WTC11 (cell line): ENCODE results near the gene FBXL16. TPM values are rescaled to one million over a fixed set of nuclear protein-coding genes. Genes with fewer than 3 reads are reported as not detected.

ENCODE experiments used
- ATAC-seq: fragments of 200-7000 bp; cut with Tn5 transposase; 2 replicates; pipeline ENCODE4 v1.10.0; 2021; ENCODE audit warnings: mild to moderate bottlenecking, moderate library complexity
- CTCF ChIA-PET: fragments of 300-600 bp; sonication (Branson Sonifier 250); formaldehyde crosslinking; loops from one replicate; lab custom pipeline; 2021; ENCODE audit warnings: antibody characterized with exemption; lab: Charles Lee
- POLR2A ChIA-PET: fragments of 350-600 bp; sonication (Branson Sonifier 250); formaldehyde crosslinking; loops from one replicate; lab custom pipeline; 2021; ENCODE audit warnings: antibody characterized with exemption; lab: Charles Lee
- DNase-seq: peaks from one replicate; pipeline ENCODE4 v3.0.0; 2021; ENCODE audit warnings: low spot score
- H3K27ac Mint-ChIP-seq: 2 replicates; pipeline ENCODE4 v1.8.0; 2021; ENCODE audit warnings: mixed read lengths
- H3K27me3 Mint-ChIP-seq: 2 replicates; pipeline ENCODE4 v1.8.0; 2021; ENCODE audit warnings: low read depth, mild to moderate bottlenecking, moderate library complexity, mixed read lengths
- H3K36me3 Mint-ChIP-seq: 2 replicates; pipeline ENCODE4 v1.8.0; 2021; ENCODE audit warnings: mixed read lengths
- H3K4me1 Mint-ChIP-seq: 2 replicates; pipeline ENCODE4 v1.8.0; 2022; ENCODE audit warnings: mixed read lengths
- H3K4me3 Mint-ChIP-seq: 2 replicates; pipeline ENCODE4 v1.8.0; 2021; ENCODE audit warnings: mild to moderate bottlenecking, moderate library complexity, mixed read lengths
- H3K9me3 Mint-ChIP-seq: 2 replicates; pipeline ENCODE4 v1.8.0; 2021; ENCODE audit warnings: mixed read lengths
- EMX1 ChIP-seq: fragments of 250-450 bp; sonication (Bioruptor Pico); IDR thresholded peaks from 2 replicates; pipeline ENCODE4 v1.8.0; 2021; ENCODE audit warnings: mild to moderate bottlenecking
- ETV6 ChIP-seq: sonication (generic); formaldehyde crosslinking; IDR thresholded peaks from 2 replicates; pipeline ENCODE4 v1.8.1; 2022; ENCODE audit warnings: mild to moderate bottlenecking, missing genetic modification reagents
- GRHL2 ChIP-seq: fragments of 250-450 bp; sonication (Bioruptor Pico); IDR thresholded peaks from 2 replicates; pipeline ENCODE4 v1.8.0; 2022; ENCODE audit warnings: mild to moderate bottlenecking, moderate library complexity; ENCODE audit not compliant: insufficient replicate concordance, severe bottlenecking
- MYBL2 ChIP-seq: sonication (generic); formaldehyde crosslinking; IDR thresholded peaks from 2 replicates; pipeline ENCODE4 v1.8.1; 2023; ENCODE audit warnings: mild to moderate bottlenecking, moderate library complexity, missing genetic modification reagents
- NFE2L1 ChIP-seq: sonication (generic); formaldehyde crosslinking; IDR thresholded peaks from 2 replicates; pipeline ENCODE4 v1.8.1; 2023; ENCODE audit warnings: missing genetic modification reagents
- SMAD3 ChIP-seq: sonication (generic); formaldehyde crosslinking; IDR thresholded peaks from 2 replicates; pipeline ENCODE4 v1.8.0; 2022; ENCODE audit warnings: missing genetic modification reagents, mild to moderate bottlenecking, borderline replicate concordance
- ZNF317 ChIP-seq: sonication (generic); formaldehyde crosslinking; IDR thresholded peaks from 2 replicates; pipeline ENCODE4 v1.8.1; 2023; ENCODE audit warnings: low read depth, mild to moderate bottlenecking, moderate library complexity, missing genetic modification reagents, borderline replicate concordance
- ZNF416 ChIP-seq: fragments of 250-450 bp; sonication (Bioruptor Pico); IDR thresholded peaks from 2 replicates; pipeline ENCODE4 v1.9.0; 2021; ENCODE audit warnings: mild to moderate bottlenecking, inconsistent platforms
- total RNA-seq: library from RNA; stranded (reverse); gene quantifications from 3 replicates; pipeline ENCODE4 v1.2.3, GENCODE V29; 2021
- TF ChIP-seq, protein P1 (sequence below): fragments of 250-450 bp; sonication (Bioruptor Pico); IDR thresholded peaks from 2 replicates; pipeline ENCODE4 v2.1.2; 2022; ENCODE audit warnings: mild to moderate bottlenecking, moderate library complexity
- TF ChIP-seq, protein P2 (sequence below): sonication (generic); formaldehyde crosslinking; IDR thresholded peaks from 2 replicates; pipeline ENCODE4 v1.8.1; 2023; ENCODE audit warnings: mild to moderate bottlenecking, missing genetic modification reagents
- TF ChIP-seq, protein P3 (sequence below): fragments of 250-450 bp; sonication (Bioruptor Pico); IDR thresholded peaks from 2 replicates; pipeline ENCODE4 v1.9.0; 2021; ENCODE audit warnings: mild to moderate bottlenecking, borderline replicate concordance

FBXL16 gene
- total RNA-seq, 1 experiment from 2014 or later, result 22.7 TPM

DNA sequence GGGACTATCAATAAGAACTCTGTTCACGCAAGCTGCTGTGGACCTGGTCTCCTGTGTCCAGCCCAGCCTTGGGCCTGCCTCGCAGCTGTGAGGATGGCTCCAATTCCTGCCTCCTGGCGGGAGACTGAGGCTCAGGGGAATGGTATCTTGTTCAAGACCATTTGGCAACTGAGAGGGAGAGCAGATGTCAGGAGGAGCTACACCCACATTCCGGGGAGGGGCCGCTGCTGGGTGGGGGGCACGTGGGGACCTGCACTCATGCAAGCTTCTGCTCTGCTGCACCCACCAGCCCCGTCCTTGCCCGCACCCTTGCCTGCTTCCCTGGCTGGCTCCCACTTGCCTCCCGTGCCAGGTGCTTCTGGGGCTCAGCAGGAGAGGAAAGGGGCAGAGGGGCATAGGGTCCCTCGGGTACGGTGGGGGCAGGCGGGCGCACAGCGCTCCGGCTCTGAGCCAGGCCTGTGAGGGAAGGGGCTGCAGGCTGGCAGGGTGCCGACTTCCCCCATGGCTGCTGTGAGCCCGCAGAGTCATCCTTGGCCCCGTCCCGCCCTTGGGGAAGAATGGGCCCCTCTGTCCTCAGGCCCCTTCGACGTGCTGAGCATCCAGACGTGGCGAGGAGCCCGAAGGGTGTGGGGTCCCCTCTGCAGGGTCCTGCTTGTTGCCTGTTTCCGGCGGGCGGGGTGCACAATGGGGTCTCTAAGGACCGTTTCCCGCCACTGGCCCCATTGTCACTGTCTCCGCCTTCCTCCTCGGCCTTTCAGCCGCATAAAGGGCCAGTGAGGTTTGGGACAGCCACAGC is 12.0 kb upstream of the FBXL16 start:
- Mint-ChIP-seq H3K9me3 (no peaks in the 10 kb centered on the region), H3K4me1 (peaks cover 16% of the 10 kb centered on the region), H3K27me3 (peaks cover 32% of the 10 kb centered on the region), H3K36me3 (no peaks in the 10 kb centered on the region; the same call in 1 of the 2 replicates), H3K4me3 (no peak overlapping the region), H3K27ac (no peak overlapping the region)
- TF ChIP-seq, protein P1, sequence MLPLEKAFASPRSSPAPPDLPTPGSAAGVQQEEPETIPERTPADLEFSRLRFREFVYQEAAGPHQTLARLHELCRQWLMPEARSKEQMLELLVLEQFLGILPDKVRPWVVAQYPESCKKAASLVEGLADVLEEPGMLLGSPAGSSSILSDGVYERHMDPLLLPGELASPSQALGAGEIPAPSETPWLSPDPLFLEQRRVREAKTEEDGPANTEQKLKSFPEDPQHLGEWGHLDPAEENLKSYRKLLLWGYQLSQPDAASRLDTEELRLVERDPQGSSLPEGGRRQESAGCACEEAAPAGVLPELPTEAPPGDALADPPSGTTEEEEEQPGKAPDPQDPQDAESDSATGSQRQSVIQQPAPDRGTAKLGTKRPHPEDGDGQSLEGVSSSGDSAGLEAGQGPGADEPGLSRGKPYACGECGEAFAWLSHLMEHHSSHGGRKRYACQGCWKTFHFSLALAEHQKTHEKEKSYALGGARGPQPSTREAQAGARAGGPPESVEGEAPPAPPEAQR (CRISPR knock-in tag), result no peak
- 0 out of 2 replicates have a peak, but pooled peaks have one; percentile 4 for TF ChIP-seq EMX1 (CRISPR knock-in tag)
- no peak for TF ChIP-seq ETV6
- ChIA-PET POLR2A (interaction anchor here (1.9 kb wide), 1 partner anchor 83 kb away, joined by 5 read pairs; the partner anchor contains the start of gene GNG13), CTCF (interaction anchor here (0.6 to 8.8 kb wide), 3 partner anchors 9 to 20 kb away, joined by 5 to 90 read pairs (median 25); partner anchors contain the start of genes CCDC78 and HAGHL)
- DNase-seq, result no peak
- no peak for ATAC-seq

DNA sequence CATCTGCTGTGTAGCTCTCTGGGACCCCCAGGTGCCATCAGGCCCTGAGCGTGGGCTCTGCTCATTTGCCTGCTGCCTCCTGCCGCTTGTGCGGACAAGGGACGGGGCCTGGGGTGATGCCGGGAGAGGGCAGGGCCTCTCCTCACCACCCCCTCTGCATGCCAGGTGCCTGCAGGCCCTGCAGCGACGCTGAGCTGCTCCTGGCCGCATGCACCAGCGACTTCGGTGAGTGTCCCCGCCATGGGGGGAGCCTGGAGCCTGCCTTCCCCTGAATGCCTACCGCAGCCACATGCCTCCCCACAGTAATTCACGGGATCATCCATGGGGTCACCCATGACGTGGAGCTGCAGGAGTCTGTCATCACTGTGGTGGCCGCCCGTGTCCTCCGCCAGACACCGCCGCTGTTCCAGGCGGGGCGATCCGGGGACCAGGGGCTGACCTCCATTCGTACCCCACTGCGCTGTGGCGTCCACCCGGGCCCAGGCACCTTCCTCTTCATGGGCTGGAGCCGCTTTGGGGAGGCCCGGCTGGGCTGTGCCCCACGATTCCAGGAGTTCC is 11.2 kb upstream of the FBXL16 start:
- CTCF ChIA-PET, result interaction anchor here (0.5 to 8.8 kb wide), 14 partner anchors 10 to 289 kb away, joined by 3 to 90 read pairs (median 6); partner anchors contain the start of genes CCDC78, CHTF18, HAGHL and RPUSD1

DNA sequence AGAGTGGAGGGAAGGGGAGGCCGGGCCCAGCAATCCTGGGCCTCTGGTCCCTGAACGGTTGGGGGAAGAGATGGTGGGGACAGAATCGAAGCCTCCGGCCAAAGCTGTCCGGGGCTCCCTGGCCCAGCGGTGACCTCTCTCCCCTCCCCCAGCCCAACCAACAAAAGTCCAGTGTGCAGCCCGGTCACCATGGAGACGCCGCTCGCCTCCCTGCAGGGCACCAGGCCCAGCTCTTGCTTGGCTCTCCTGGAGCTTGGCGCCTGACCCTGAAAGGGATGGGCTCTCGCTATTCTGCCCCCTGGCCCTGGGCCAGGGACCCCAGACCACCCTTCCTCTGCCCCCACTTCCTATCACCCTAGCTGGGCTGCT is 10.6 kb upstream of the FBXL16 start:
- H3K27me3 Mint-ChIP-seq, result peaks cover 38% of the 10 kb centered on the region
- DNase-seq, result peak; percentile 68
- H3K9me3 Mint-ChIP-seq, result no peaks in the 10 kb centered on the region
- H3K4me1 Mint-ChIP-seq, result peaks cover 16% of the 10 kb centered on the region
- ChIA-PET CTCF (interaction anchor here (0.5 to 8.8 kb wide), 24 partner anchors 10 to 1404 kb away, joined by 3 to 90 read pairs (median 4); partner anchors contain the start of genes CCDC78, CHTF18, HAGHL and RPUSD1), POLR2A (interaction anchor here (0.6 to 1.9 kb wide), 6 partner anchors 9 to 396 kb away, joined by 3 to 5 read pairs (median 4); partner anchors contain the start of genes CHTF18, GNG13 and RPUSD1)
- no peaks in the 10 kb centered on the region for H3K36me3 Mint-ChIP-seq
- H3K27ac Mint-ChIP-seq, result no peak overlapping the region
- TF ChIP-seq MYBL2 (CRISPR knock-in tag) (peak; percentile 54; the same call in 1 of the 2 replicates), SMAD3 (CRISPR knock-in tag) (no peak)
- H3K4me3 Mint-ChIP-seq, result peak overlapping the region; percentile 63
- no peak for ATAC-seq

More for the DNA sequence above, 11.2 kb upstream of the FBXL16 start:
- TF ChIP-seq GRHL2 (CRISPR knock-in tag) (no peak), ZNF416 (no peak), NFE2L1 (no peak), ZNF317 (CRISPR knock-in tag) (no peak)
- TF ChIP-seq, protein P2, sequence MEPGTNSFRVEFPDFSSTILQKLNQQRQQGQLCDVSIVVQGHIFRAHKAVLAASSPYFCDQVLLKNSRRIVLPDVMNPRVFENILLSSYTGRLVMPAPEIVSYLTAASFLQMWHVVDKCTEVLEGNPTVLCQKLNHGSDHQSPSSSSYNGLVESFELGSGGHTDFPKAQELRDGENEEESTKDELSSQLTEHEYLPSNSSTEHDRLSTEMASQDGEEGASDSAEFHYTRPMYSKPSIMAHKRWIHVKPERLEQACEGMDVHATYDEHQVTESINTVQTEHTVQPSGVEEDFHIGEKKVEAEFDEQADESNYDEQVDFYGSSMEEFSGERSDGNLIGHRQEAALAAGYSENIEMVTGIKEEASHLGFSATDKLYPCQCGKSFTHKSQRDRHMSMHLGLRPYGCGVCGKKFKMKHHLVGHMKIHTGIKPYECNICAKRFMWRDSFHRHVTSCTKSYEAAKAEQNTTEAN (CRISPR knock-in tag), result no peak
- TF ChIP-seq, protein P3, sequence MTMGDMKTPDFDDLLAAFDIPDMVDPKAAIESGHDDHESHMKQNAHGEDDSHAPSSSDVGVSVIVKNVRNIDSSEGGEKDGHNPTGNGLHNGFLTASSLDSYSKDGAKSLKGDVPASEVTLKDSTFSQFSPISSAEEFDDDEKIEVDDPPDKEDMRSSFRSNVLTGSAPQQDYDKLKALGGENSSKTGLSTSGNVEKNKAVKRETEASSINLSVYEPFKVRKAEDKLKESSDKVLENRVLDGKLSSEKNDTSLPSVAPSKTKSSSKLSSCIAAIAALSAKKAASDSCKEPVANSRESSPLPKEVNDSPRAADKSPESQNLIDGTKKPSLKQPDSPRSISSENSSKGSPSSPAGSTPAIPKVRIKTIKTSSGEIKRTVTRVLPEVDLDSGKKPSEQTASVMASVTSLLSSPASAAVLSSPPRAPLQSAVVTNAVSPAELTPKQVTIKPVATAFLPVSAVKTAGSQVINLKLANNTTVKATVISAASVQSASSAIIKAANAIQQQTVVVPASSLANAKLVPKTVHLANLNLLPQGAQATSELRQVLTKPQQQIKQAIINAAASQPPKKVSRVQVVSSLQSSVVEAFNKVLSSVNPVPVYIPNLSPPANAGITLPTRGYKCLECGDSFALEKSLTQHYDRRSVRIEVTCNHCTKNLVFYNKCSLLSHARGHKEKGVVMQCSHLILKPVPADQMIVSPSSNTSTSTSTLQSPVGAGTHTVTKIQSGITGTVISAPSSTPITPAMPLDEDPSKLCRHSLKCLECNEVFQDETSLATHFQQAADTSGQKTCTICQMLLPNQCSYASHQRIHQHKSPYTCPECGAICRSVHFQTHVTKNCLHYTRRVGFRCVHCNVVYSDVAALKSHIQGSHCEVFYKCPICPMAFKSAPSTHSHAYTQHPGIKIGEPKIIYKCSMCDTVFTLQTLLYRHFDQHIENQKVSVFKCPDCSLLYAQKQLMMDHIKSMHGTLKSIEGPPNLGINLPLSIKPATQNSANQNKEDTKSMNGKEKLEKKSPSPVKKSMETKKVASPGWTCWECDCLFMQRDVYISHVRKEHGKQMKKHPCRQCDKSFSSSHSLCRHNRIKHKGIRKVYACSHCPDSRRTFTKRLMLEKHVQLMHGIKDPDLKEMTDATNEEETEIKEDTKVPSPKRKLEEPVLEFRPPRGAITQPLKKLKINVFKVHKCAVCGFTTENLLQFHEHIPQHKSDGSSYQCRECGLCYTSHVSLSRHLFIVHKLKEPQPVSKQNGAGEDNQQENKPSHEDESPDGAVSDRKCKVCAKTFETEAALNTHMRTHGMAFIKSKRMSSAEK (CRISPR knock-in tag), result no peak
- no peaks in the 10 kb centered on the region for H3K9me3 Mint-ChIP-seq
- no peaks in the 10 kb centered on the region for H3K36me3 Mint-ChIP-seq
- peak overlapping the region; percentile 63 for H3K4me3 Mint-ChIP-seq
- peaks cover 34% of the 10 kb centered on the region for H3K27me3 Mint-ChIP-seq
- POLR2A ChIA-PET, result interaction anchor here (1.0 to 1.9 kb wide), 3 partner anchors 9 to 84 kb away, joined by 4 to 5 read pairs (median 5); partner anchors contain the start of genes CHTF18, GNG13 and RPUSD1
- ATAC-seq (no peak), DNase-seq (no peak)
- peaks cover 16% of the 10 kb centered on the region for H3K4me1 Mint-ChIP-seq
- H3K27ac Mint-ChIP-seq, result no peak overlapping the region
